NCI-H1105 treated with DMSO at 0.1 percent for 48 hours (cell line): Measurements from ENCODE around the gene GPR162.

ENCODE experiments used
- DNase-seq: peaks from one replicate; lab custom pipeline; 2025; lab: John Stamatoyannopoulos, UW

GPR162 gene

GRCh38 chr12:6823182-6824084 lies 1.8 kb downstream of the GPR162 start:
- DNase-seq: no peak

- no peak for DNase-seq
Measured at GRCh38 chr12:6824085-6824775, 2.6 kb downstream of the GPR162 start.

DNA sequence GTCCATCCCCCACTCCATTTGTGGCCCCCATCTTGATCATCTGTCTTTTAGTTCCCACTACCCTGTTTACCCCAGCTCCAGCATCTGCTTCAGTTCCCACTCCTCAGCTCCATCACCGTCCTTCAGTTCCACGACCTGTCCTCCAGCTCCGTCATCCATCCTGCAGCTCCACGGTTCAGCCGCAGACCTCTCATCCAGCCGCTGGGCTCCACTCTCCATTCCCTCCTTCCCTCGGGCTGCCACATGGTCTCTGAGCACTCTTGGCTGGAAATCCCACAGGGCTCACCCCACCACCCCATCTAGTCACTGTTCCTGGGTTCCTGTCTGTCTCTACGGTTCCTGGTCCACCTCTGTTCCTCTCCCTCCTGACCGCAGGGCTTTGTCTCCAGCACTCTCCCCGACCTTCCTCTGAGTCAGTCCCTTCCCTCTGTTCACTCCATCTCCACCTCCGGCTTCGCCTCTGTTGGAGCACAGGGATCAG lies 3.3 kb downstream of the GPR162 start:
- no peak for DNase-seq

DNA sequence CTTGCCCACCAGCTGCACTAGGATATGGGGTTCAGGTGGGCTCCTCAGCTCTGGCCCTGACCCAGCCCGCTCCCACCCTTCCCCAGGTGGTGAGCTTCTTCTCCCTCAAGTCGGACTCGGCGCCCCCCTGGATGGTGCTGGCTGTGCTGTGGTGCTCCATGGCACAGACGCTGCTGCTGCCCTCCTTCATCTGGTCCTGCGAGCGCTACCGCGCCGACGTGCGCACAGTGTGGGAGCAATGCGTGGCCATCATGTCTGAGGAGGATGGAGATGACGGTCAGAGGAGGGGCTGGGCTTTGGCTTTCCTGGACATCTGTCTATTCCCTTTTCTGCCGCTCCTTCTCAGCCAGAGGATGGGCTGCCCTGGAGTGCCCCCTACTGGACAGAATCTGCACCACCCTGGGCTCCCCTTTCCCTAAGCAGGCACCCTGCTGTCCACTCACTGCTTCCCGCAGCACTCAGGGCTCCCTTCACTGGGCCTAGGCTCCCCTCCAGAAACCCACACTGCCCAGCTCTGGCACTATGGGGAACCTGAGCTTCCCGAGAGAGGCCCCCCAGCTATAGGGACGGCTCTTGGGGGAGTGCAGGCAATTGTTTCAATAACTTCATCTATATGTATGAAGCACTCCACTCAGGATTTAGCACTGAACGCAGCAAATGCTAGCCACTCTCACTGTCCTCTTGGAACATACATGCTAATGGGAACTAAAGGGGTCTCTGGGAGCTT lies 3.9 kb downstream of the GPR162 start:
- DNase-seq: peak; percentile 58

GRCh38 chr12:6826125-6826733 lies 4.6 kb downstream of the GPR162 start:
- no peak for DNase-seq

GRCh38 chr12:6826734-6827436 lies 5.3 kb downstream of the GPR162 start:
- no peak for DNase-seq

DNA sequence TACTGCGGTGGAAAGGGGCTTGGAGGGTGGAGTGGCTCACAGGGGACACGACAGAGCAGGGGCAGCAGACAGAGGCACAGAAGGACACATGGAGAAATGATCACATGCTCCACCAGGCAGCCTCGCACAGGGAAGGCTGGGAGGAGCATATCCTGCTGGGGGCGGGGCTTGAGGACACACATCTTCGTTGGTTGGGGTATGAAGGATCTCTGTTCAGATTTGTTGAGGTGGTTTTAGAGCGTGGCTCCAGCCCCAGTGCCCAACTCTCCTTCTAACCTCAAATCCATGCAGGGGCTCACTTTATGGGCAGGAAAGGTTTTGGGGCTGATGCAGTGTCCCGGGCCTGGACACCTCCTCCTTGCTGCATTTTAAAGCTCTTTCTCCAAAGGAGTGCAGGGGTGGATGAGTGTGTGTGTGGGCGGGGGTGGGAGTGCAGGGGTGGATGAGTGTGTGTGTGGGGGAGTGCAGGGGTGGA lies 5.9 kb downstream of the GPR162 start:
- DNase-seq: peak; percentile 86

DNA sequence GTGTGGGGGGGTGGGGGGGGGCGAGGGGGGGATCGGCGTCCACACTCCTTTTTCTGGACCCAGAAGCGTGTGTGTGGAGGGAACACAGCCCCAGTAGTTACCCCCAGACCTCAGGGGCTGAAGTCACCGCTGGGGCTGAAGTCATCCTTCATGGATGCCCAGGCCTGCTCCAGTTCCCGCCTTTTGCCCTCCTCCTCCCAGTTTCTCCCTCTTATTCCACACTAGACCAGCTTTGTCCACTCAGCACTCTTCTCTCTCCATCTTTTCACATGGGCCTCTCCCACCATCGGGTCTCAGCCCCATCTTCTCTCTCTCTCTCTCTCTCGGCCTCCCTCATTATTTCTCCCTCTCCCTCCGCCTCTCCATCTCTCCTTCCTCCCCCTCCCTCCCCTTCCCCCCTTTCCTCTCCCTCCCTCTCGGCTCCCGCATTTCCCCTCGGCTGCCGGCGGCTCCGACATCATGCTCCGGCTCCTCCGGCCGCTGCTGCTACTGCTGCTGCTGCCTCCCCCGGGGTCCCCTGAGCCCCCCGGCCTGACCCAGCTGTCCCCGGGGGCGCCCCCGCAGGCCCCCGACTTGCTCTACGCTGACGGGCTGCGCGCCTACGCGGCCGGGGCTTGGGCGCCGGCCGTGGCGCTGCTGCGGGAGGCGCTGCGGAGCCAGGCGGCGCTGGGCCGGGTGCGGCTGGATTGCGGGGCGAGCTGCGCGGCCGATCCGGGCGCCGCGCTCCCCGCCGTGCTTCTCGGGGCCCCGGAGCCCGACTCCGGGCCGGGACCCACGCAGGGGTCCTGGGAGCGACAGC lies 6.6 kb downstream of the GPR162 start, which contains the start of gene P3H3:
P3H3 (plus strand) TSS at position 426 of the 799 bp plus-strand sequence; CDS start at position 460, 34 bp downstream.
- peak; percentile 58 for DNase-seq

DNA sequence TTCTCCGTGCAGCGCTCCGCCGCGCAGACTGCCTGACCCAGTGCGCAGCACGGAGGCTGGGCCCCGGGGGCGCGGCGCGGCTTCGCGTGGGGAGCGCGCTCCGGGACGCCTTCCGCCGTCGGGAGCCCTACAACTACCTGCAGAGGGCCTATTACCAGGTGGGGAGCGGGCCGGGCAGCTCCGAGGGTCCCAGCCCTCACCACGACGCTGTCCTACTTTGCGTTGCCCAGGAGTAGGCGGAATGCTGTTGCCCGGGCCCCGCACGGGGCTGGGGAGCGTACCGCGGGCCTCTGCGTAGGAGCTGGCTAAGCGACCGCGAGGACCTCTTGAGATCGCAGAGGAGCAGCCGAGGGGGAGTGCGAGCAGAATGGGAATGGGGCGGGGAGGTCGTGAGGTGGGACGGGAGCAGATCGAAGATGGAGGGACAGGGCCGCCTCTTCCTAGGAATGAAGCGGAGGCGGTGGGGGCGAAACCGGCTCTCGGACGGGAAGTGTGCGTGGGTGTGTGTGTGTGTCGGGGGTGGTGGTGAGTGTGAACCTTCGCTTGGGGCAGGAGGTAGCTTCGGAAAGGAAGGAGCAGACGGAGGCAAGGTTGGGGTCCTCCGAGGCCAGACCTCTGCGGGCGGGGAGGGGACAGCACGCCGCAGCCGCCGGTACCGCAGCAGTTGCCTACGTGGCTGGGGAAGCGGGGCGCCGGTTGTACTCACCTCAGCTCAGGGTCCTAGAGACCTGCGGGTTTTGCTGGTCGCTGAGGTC lies 7.3 kb downstream of the GPR162 start:
- peak; percentile 36 for DNase-seq

DNA sequence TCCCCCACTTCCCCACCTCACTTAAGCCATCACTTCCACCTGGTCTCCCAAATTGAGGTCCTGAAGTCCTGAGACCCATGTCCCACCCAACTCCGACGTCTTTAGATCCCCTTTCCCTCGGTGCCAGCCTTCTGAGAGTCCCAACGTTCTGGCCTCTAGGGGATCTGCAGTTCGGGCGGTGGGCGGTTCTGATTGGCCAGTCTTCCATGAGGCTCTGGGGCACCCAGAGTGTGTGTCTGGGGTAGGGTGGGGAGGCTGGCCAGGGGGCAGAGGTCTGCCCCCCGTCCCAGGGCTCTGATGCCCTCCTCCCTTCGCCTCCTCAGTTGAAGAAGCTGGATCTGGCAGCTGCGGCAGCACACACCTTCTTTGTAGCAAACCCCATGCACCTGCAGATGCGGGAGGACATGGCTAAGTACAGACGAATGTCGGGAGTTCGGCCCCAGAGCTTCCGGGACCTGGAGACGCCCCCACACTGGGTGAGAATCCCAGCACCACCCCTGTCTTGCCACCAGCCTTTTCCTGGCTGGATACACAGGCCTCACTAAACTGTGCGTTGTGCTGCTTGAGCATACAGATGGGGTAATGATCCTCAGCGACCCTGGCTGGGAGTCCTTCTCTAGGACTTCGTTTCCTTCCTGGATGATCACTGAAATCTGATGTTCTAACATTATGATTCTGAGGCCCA lies 8.1 kb downstream of the GPR162 start:
- DNase-seq: peak; percentile 27

DNA sequence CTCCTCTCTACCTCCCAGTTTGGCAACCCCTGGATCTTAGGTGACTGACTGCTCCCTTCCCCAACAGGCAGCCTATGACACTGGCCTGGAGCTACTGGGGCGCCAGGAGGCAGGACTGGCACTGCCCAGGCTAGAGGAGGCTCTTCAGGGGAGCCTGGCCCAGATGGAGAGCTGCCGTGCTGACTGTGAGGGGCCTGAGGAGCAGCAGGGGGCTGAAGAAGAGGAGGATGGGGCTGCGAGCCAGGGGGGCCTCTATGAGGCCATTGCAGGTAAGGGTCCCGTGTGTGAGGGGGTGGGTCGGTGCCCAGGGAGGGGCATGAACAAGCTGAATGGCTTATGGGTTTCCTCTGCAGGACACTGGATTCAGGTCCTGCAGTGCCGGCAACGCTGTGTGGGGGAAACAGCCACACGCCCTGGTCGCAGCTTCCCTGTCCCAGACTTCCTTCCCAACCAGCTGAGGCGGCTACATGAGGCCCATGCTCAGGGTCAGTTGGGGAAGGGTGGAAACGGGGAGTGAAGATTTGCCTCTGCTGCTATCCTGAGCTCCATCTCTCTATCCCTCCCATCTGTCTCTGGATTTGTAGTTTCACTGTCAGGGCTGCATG lies 8.8 kb downstream of the GPR162 start:
- DNase-seq: no peak

GRCh38 chr12:6830999-6831398 lies 9.4 kb downstream of the GPR162 start:
- DNase-seq: no peak

- no peak for DNase-seq
Measured at GRCh38 chr12:6831450-6831995, 9.9 kb downstream of the GPR162 start.

GRCh38 chr12:6832125-6832524 lies 10.5 kb downstream of the GPR162 start:
- DNase-seq: no peak

- no peak for DNase-seq
Measured at GRCh38 chr12:6833189-6833890, 11.7 kb downstream of the GPR162 start.

- no peak for DNase-seq
Measured at GRCh38 chr12:6834254-6834653, 12.6 kb downstream of the GPR162 start.

GRCh38 chr12:6834873-6835272 lies 13.3 kb downstream of the GPR162 start:
- DNase-seq: no peak

- no peak for DNase-seq
Measured at GRCh38 chr12:6836851-6837250, 15.2 kb downstream of the GPR162 start.
